HS-5 (cell line): ENCODE measurements around the gene MRPL3.
A peak's percentile ranks its signal among the peaks of the same experiment; 100 is the strongest.

Experiments
- DNase-seq: peaks from one replicate; pipeline ENCODE4 v3.0.0-alpha.2; 2012; ENCODE audit warnings: low read depth

Gene MRPL3

GRCh38 chr3:131502530-131503319 is at the start of gene MRPL3:
TSS of gene MRPL3 (minus strand) at chr3:131502971. CDS start at chr3:131502821, 150 bp downstream.
- peak; percentile 63 for DNase-seq

DNA sequence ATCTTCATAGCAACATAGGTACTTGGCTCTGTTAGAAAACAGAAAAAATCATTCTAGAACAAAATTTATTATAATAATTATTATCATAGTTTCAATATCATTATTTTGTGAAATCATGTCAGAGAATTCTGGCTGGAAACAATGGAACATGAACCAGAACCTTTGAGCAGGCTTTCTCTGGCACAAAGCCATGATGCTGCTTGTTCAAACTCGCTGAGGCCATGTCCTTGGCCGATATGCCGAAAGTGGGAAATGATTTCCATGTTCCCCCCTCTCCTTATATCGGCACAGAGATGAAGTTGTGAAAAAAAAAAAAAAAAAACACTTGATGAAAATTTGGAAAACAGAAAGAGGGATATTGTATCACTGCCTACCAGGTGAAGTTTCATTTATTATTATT is 49.0 kb upstream of the MRPL3 start:
- DNase-seq, result no peak

DNA sequence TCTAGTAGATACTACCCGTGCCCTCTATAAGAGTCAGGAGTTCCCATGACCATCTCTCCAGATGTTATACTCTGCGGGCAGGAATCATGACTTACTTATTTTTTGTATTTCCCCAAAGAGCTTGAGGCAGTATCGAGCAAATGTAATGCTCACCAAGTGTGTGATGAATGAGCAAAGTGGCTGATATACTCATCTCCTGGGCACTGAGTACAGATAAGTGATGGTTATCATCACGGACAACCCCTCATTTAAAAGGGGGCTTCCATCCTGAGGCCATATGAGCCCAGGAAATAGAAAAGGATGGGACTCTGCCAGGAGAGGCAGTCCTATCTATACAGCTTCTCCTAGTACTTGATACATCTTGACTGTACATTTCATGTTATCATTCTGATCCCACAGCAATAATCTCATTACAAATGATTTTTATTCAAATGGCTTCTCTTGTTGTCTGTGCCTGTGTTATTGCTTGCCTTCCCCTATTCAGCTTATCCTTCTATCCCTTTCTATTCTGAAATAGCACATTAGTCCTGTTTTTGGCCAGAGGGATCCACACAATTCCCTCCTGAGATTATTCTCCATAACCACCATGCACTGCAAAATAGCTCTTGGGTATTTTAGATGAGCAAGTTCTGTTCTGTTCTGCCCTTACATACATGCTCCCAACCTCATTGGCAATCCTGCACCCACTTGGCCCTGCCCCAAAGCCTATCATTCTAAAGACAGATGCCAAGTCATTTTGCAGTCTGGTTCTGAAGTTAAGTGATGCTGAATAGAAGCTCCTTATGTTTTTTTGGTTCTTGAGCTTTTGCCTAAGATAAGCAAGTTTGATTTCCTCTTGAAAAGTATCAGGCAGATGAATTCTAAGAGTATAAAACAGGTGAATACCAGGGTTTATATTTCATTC is 48.0 kb upstream of the MRPL3 start:
- DNase-seq, result no peak

GRCh38 chr3:131549340-131549739 is 46.6 kb upstream of the MRPL3 start:
- no peak for DNase-seq

- no peak for DNase-seq
Observed at GRCh38 chr3:131547585-131547984, 44.8 kb upstream of the MRPL3 start.

- DNase-seq, result no peak
Observed at GRCh38 chr3:131546441-131546840, 43.7 kb upstream of the MRPL3 start.

DNA sequence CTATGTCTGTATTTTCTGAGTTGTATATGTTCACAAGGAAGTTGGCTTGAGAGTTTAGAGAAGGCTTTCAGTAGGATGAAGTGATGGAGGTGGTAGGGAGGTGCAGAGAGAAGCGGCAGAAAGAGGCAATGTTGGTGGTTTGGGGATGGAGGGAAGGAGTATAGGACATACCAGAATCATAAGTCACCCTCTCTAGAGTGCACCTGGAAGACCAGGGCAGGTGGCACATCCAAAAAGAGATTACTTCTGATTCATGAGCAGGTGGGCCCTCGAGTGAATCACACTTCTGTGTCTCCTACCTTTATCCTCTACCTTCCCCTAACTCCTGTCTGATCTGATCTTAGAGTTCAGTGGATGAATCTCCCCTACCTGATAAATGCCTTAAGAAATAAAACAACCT is 41.8 kb upstream of the MRPL3 start:
- no peak for DNase-seq

- DNase-seq, result peak; percentile 76
Observed at GRCh38 chr3:131543714-131544113, 40.9 kb upstream of the MRPL3 start.

GRCh38 chr3:131541288-131541687 is 38.5 kb upstream of the MRPL3 start:
- no peak for DNase-seq

DNA sequence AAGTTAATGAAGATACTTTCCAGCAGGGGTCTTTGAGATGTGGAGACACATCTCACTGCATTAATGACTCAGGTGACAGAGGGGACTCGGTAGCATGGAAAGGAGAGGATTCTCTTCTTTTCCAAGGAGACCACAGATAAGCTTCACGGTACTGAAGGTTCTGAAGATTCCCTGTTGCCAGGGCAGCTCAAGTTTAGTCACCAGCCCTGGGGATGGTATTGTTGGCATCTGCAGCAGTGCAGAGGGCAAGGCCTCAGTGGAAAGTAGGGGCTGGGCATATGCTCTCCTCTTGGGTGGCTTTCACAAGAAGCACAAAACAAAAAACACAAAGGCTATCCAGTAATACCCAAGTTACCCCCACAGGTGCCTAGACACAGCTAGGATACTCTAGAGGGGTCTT is 38.0 kb upstream of the MRPL3 start:
- DNase-seq, result no peak

GRCh38 chr3:131540143-131540542 is 37.4 kb upstream of the MRPL3 start:
- DNase-seq, result no peak

DNA sequence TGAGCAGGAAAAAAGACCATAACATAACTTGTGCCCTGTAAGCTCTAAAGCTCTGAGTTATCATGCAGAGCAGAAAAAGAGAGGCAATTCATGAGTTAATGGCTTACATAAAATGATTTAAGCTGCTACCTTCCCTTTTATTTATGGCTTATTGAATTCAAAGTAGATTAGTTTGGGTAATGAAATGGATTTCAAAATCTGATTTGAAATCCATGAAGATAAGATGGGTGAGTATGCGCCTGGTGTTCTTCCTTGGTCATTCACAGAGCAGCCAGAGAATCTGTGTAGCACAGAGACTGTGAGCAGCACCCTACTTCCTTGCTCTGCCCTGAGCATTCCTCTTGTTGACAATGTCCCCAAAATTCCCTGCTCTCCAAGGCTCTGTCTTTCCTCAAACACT is 36.2 kb upstream of the MRPL3 start:
- no peak for DNase-seq

- DNase-seq, result no peak
Observed at GRCh38 chr3:131537531-131537930, 34.8 kb upstream of the MRPL3 start.

- peak; percentile 62 for DNase-seq
Observed at GRCh38 chr3:131535596-131535995, 32.8 kb upstream of the MRPL3 start.

DNA sequence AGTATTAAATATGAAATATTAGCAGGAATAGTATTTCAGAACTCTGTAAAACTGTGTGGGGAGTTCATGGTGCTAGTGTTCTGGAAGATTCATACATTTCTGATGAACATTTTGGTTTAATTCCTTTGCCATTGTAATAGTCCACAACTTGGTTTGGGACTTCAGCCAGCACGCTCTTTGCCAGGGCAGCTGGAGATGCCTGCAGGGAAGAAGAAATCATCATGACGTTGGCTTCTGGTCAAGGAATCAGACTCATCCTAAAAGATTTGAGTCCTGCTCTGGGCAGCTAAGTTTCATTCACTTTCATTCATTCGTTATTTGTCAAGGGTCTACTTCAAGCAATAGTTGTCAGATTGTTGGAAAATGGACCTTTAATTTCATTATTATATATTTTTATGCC is 32.4 kb upstream of the MRPL3 start:
- DNase-seq, result peak; percentile 18

- DNase-seq, result no peak
Observed at GRCh38 chr3:131532645-131533044, 29.9 kb upstream of the MRPL3 start.

- no peak for DNase-seq
Observed at GRCh38 chr3:131530843-131531242, 28.1 kb upstream of the MRPL3 start.

DNA sequence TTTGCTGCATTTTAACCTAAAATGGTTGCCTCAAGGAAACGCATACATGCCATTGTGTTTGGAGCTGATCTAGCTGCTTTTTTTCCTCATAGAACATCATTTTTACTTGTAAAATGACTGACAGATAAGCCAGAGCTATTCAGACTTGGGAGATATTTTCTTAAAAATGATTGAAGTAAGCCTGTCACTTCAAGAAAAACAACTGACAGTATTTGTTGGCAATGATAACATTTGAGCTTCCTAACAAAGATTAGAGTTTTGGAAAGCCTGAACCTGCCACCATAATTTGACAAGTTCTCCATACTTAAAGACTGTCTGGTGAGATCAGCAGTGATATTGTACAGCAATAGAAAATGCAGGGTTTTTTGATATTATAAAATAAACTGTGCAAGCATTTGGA is 27.6 kb upstream of the MRPL3 start:
- DNase-seq, result no peak

GRCh38 chr3:131526801-131527347 is 24.1 kb upstream of the MRPL3 start:
- DNase-seq, result no peak

DNA sequence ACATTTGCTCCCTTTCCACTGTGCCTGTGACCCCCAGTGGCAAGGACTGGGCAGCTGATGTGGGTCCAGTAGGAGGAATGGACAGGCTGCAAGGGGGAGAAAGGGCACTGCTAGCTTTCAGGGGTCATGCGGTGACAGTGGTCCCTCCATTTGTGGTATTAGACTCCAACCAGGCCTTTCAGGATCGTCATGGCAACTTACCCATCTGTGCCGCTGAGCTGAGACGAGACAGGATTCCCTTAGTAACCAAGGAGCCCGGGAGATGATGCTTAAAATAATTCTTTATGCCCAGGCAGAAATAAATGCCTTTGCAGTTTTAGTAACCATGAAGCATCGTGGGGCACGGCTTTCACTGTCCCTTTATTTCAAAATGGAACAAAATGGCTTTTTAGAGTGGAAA is 15.9 kb upstream of the MRPL3 start:
- no peak for DNase-seq

DNA sequence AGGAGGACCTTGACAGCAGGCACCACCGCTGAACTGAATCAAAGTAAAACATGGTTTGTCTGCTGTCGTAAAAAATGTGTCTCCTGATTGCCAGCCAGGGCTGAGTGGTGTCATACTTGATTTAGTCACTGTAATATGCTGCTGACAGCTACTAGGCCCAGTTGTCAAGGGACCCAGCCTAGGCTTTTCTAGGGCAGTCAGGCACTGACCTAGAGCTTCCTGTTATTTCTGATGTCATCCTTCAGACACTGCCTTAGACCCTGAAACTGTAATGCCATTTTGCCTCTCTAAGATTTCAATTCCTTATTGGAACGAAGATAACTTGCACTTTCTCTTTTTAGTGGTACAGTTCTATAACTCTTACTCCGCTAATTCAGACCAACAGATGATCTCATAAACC is 2.6 kb upstream of the MRPL3 start:
- DNase-seq, result no peak

GRCh38 chr3:131503320-131503635 is 507 bp upstream of the MRPL3 start:
- DNase-seq, result no peak

DNA sequence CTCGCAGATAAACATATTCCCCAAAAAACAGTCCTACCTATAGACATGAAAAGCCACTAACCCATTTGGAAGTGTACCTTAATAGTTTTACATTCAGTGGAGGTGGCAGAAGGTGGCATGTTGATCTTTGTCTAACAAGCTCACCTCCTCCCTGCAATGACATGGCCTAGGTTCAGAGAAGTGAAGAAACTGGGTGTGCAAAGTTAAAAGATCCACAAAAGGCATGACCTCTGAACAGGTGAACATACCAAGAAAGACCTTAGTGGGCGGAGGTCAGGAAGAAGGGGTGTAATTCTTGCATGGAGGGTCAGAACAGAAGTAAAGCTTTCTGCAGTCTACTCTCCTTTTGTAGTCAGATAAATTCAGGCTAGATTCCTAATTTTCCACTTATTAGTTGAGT is 822 bp downstream of the MRPL3 start:
- no peak for DNase-seq
